LNCAP (cell line): ENCODE measurements around the gene CRELD1.

Experiments used
- CTCF ChIP-seq: fragments of 450-650 bp; IDR thresholded peaks from 2 replicates; pipeline ENCODE4 v1.5.1; 2017; ENCODE audit warnings: mild to moderate bottlenecking

CRELD1 gene

GRCh38 chr3:9912294-9912935 lies 21.2 kb upstream of the CRELD1 start:
- no peak for TF ChIP-seq CTCF

GRCh38 chr3:9913601-9914000 lies 20.0 kb upstream of the CRELD1 start:
- no peak for TF ChIP-seq CTCF

GRCh38 chr3:9914011-9914410 lies 19.6 kb upstream of the CRELD1 start:
- no peak for TF ChIP-seq CTCF

GRCh38 chr3:9914559-9915253 lies 18.9 kb upstream of the CRELD1 start:
- no peak for TF ChIP-seq CTCF

- TF ChIP-seq CTCF = no peak
Observed at GRCh38 chr3:9915254-9916141, 18.1 kb upstream of the CRELD1 start.

GRCh38 chr3:9916346-9916733 lies 17.3 kb upstream of the CRELD1 start:
- no peak for TF ChIP-seq CTCF

- no peak for TF ChIP-seq CTCF
Observed at GRCh38 chr3:9916734-9917680, 16.6 kb upstream of the CRELD1 start, which contains the start of gene IL17RC. TSS of gene IL17RC (plus strand) at chr3:9917098. CDS start at chr3:9917316, 218 bp downstream.
